WI38 (cell line): ENCODE measurements around the gene ST8SIA4.

Source experiments
- H3K4me3 ChIP-seq: 2 replicates; pipeline ENCODE4 v1.5.1; 2011; ENCODE audit warnings: low read depth, mild to moderate bottlenecking, control low read depth, low read length
- CTCF ChIP-seq: IDR thresholded peaks from 2 replicates; pipeline ENCODE4 v1.5.1; 2012; ENCODE audit warnings: low read depth, mild to moderate bottlenecking, control low read depth, low read length

The ST8SIA4 gene

GRCh38 chr5:100896054-100896453, 7.0 kb downstream of the ST8SIA4 start:
- H3K4me3 ChIP-seq: no peak overlapping the region
- no peak for TF ChIP-seq CTCF

GRCh38 chr5:100890461-100891008, 12.5 kb downstream of the ST8SIA4 start:
- TF ChIP-seq CTCF: no peak
- no peak overlapping the region for H3K4me3 ChIP-seq

DNA sequence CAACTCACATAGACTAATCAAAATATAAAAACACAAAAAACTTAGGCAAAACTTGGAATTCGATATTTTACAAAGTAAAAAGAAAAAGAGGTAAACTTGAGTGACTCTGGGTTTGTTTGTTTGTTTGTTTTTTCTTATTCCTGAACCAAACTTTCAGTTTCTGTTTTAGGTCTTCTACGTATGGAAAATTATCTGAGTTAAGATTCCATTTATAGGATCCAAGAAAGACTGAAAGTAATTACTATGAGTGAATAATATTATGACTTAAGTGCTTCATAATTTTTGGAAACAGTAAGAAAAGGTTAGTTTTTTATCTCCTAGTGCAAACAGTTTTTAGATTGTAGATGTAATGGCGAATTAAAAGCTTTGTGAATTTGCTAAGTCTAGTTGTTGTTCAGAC, 13.2 kb downstream of the ST8SIA4 start:
- H3K4me3 ChIP-seq: no peak overlapping the region
- no peak for TF ChIP-seq CTCF

GRCh38 chr5:100889165-100889743, 13.8 kb downstream of the ST8SIA4 start:
- no peak for TF ChIP-seq CTCF
- no peak overlapping the region for H3K4me3 ChIP-seq

- TF ChIP-seq CTCF: no peak
- no peak overlapping the region for H3K4me3 ChIP-seq
Observed at GRCh38 chr5:100877274-100877673, 25.8 kb downstream of the ST8SIA4 start.

- H3K4me3 ChIP-seq: no peak overlapping the region
- TF ChIP-seq CTCF: no peak
Observed at GRCh38 chr5:100872408-100873190, 30.5 kb downstream of the ST8SIA4 start.

DNA sequence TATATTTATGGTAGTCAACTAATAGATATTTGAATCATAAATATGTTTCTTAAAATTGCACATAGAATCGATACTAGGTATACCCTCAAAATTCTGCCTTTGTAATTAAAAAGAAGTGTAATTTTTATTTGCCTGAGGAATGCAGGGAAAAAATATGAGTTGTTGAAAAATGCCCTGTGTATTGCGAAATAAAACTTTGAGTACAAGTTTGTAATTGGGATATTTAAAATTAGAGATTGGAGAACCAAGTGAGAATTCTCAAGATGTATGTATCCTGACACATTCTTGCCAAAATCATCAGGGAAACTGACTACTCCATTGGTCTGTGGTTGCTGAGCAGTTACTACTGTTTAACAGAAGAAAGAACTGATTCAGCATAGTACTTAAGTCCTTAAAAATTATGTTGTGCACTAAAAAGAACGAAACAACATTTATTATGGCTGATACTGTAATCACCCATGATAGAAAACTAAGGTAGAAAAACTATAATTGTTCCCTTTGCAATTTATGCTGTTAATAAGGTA, 36.0 kb downstream of the ST8SIA4 start:
- H3K4me3 ChIP-seq: no peak overlapping the region
- TF ChIP-seq CTCF: no peak
